Gastrocnemius medialis (tissue), 4 donors: ENCODE measurements around the gene CFAP161.

ENCODE experiments used
- POLR2A ChIP-seq, 2 donors: fragments of 450-650 bp; IDR thresholded peaks; one replicate each; pipeline ENCODE4 v1.6.1; 2017; ENCODE audit warnings: antibody characterized with exemption in 2 of 2, mild to moderate bottlenecking in 2 of 2, moderate library complexity in 2 of 2
- TF ChIP-seq, protein P1 (sequence below), 5 experiments: fragments of 450-650 bp in 3 of 5; fragments of 200-600 bp in 2 of 5; sonication (generic) in 2 of 5; IDR thresholded peaks in 4 of 5; conservative IDR thresholded peaks in 1 of 5; 1 replicate in 4 of 5; 2 replicates in 1 of 5; pipeline ENCODE4 v1.5.1; 2016 to 2019; ENCODE audit warnings: antibody characterized with exemption in 5 of 5, mild to moderate bottlenecking in 3 of 5, moderate library complexity in 3 of 5

DNA sequence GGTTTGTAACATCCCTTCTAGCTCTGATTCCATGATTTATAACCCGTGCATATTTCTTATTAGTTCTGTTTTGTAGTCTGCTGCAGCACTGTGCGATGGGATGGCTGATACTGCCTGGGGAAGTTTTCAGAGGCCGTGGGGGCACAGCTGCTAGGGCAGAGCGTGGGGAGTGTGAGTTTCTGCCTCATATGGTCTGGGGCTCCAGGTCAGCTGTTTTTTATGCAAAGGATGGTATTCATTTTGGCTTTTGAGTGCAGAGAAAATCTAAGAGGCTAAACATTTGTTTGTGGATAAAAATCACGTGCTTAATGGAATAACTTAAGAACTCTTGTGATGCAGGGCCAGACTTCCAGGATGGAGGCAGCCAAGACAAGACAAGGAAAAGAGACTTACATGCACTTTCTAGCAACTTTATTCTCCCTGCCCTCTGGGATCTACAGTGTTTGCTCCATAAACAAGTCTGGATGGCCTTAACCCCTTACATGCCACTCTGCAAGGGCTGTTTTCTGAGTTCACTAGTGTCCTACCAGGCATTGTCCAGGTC is 45.5 kb upstream of the CFAP161 start:
- TF ChIP-seq, protein P1, sequence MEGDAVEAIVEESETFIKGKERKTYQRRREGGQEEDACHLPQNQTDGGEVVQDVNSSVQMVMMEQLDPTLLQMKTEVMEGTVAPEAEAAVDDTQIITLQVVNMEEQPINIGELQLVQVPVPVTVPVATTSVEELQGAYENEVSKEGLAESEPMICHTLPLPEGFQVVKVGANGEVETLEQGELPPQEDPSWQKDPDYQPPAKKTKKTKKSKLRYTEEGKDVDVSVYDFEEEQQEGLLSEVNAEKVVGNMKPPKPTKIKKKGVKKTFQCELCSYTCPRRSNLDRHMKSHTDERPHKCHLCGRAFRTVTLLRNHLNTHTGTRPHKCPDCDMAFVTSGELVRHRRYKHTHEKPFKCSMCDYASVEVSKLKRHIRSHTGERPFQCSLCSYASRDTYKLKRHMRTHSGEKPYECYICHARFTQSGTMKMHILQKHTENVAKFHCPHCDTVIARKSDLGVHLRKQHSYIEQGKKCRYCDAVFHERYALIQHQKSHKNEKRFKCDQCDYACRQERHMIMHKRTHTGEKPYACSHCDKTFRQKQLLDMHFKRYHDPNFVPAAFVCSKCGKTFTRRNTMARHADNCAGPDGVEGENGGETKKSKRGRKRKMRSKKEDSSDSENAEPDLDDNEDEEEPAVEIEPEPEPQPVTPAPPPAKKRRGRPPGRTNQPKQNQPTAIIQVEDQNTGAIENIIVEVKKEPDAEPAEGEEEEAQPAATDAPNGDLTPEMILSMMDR (IDR thresholded peaks at IDR 0.05 in 4 of 5, conservative IDR thresholded peaks at IDR 0.05 in 1 of 5): no peak
- no peak for TF ChIP-seq POLR2A (IDR thresholded peaks at IDR 0.05)
